Uterus (tissue), 4 donors: ENCODE results near the gene VWF. TPM values are rescaled to one million over a fixed set of nuclear protein-coding genes. Genes with fewer than 3 reads are reported as not detected.

ENCODE experiments used
- DNase-seq, 2 donors: peaks; one replicate each; pipeline ENCODE4 v3.0.0-alpha.2; 2019 to 2020
- H3K27ac ChIP-seq, 2 donors: fragments of 200-600 bp; sonication (generic); 1 replicate in 1 of 2; 2 replicates in 1 of 2; pipeline ENCODE4 v1.5.1; 2016 to 2018
- H3K27me3 ChIP-seq, 2 donors: fragments of 200-600 bp; sonication (generic); one replicate each; pipeline ENCODE4 v1.5.1; 2018 to 2019; ENCODE audit warnings: control low read depth in 1 of 2
- H3K36me3 ChIP-seq, 2 donors: fragments of 200-600 bp; sonication (generic); one replicate each; pipeline ENCODE4 v1.5.1; 2019; ENCODE audit warnings: control low read depth in 1 of 2
- H3K4me1 ChIP-seq, 2 donors: fragments of 200-600 bp; sonication (generic); one replicate each; pipeline ENCODE4 v1.5.1; 2018 to 2019; ENCODE audit warnings: control low read depth in 1 of 2
- H3K4me3 ChIP-seq, 2 donors: fragments of 200-600 bp; sonication (generic); 1 replicate in 1 of 2; 2 replicates in 1 of 2; pipeline ENCODE4 v1.5.1; 2018 to 2019; ENCODE audit warnings: mild to moderate bottlenecking in 1 of 2
- H3K9me3 ChIP-seq, 2 donors: fragments of 200-600 bp; sonication (generic); one replicate each; pipeline ENCODE4 v1.5.1; 2019; ENCODE audit warnings: control low read depth in 1 of 2
- CTCF ChIP-seq, 4 experiments: fragments of 200-600 bp in 2 of 4; fragments of 450-650 bp in 2 of 4; sonication (generic) in 2 of 4; IDR thresholded peaks; one replicate each; pipeline ENCODE4 v1.5.1; 2016 to 2019; ENCODE audit warnings: antibody characterized with exemption in 4 of 4, mild to moderate bottlenecking in 2 of 4, moderate library complexity in 1 of 4
- POLR2A ChIP-seq, 2 donors: fragments of 450-650 bp; IDR thresholded peaks; one replicate each; pipeline ENCODE4 v1.6.1; 2016; ENCODE audit warnings: antibody characterized with exemption in 2 of 2, mild to moderate bottlenecking in 1 of 2, moderate library complexity in 1 of 2
- intact Hi-C: fragments of 100-400 bp; cut with DNase I; formaldehyde crosslinking; loops from one replicate; pipeline ENCODE4 v1.15.1; 2023; ENCODE audit warnings: low total_unique reads
- total RNA-seq, 4 donors: library from RNA; depleted of rRNA in 3 of 4; stranded (reverse); fragments of >200 nt in 3 of 4; gene quantifications; one replicate each; pipeline versions ENCODE4 v1.1.0 to v1.2.4, GENCODE V29; 2014 to 2023
- donor health status: DM: yes; HTN: yes; CAD: no.

VWF gene
- total RNA-seq, 4 donors from 2014 or later, result 122 to 949 (median 380) TPM

- H3K27ac ChIP-seq, result peak overlapping the region; percentile 69 to 80
- intact Hi-C loops, result no loop called here
- H3K9me3 ChIP-seq, result no peaks in the 10 kb centered on the region
- H3K4me1 ChIP-seq, result no peaks in the 10 kb centered on the region
- H3K4me3 ChIP-seq, result no peak overlapping the region
- TF ChIP-seq CTCF (IDR thresholded peaks at IDR 0.05) (no peak), POLR2A (IDR thresholded peaks at IDR 0.05) (no peak)
- peak; percentile 38 to 62 for DNase-seq
- H3K27me3 ChIP-seq, result no peaks in the 10 kb centered on the region
- H3K36me3 ChIP-seq, result no peaks in the 10 kb centered on the region
Observed at GRCh38 chr12:6167327-6168280, 43.1 kb upstream of the VWF start.

GRCh38 chr12:6166808-6167207 lies 42.3 kb upstream of the VWF start:
- DNase-seq, result no peak
- Histone ChIP-seq H3K27ac (peak overlapping the region; percentile 69 to 80), H3K36me3 (no peaks in the 10 kb centered on the region), H3K27me3 (no peaks in the 10 kb centered on the region), H3K9me3 (no peaks in the 10 kb centered on the region), H3K4me1 (no peaks in the 10 kb centered on the region), H3K4me3 (no peak overlapping the region)
- no peak for TF ChIP-seq CTCF (IDR thresholded peaks at IDR 0.05)
- intact Hi-C loops, result no loop called here

- Histone ChIP-seq H3K4me1 (no peaks in the 10 kb centered on the region), H3K27me3 (no peaks in the 10 kb centered on the region), H3K4me3 (no peak overlapping the region), H3K9me3 (no peaks in the 10 kb centered on the region), H3K27ac (no peak overlapping the region), H3K36me3 (no peaks in the 10 kb centered on the region)
- no peak for DNase-seq
- TF ChIP-seq POLR2A (IDR thresholded peaks at IDR 0.05), result no peak
- TF ChIP-seq CTCF (IDR thresholded peaks at IDR 0.05), result no peak
- intact Hi-C loops, result no loop called here
Observed at GRCh38 chr12:6165395-6165794, 40.9 kb upstream of the VWF start.

GRCh38 chr12:6163416-6164060 lies 39.1 kb upstream of the VWF start:
- no peak for TF ChIP-seq CTCF (IDR thresholded peaks at IDR 0.05)
- no peak for TF ChIP-seq POLR2A (IDR thresholded peaks at IDR 0.05)
- Histone ChIP-seq H3K4me1 (no peaks in the 10 kb centered on the region), H3K27me3 (no peaks in the 10 kb centered on the region), H3K27ac (no peak overlapping the region), H3K9me3 (no peaks in the 10 kb centered on the region), H3K36me3 (no peaks in the 10 kb centered on the region), H3K4me3 (no peak overlapping the region)
- no peak for DNase-seq
- intact Hi-C loops, result no loop called here
